GM19397 (cell line): ENCODE results near the gene CYP4F22.
"Not testable (repeated sequence)": the region's sequence is repeated elsewhere in the genome, so short reads cannot be mapped to it uniquely, and the experiment has no call there.

Experiments
- ATAC-seq: cut with Tn5 transposase; IDR thresholded peaks from one replicate; pipeline ENCODE4 v1.9.1; 2021; ENCODE audit warnings: mild to moderate bottlenecking, moderate library complexity; ENCODE audit not compliant: unreplicated experiment

CYP4F22 gene

DNA sequence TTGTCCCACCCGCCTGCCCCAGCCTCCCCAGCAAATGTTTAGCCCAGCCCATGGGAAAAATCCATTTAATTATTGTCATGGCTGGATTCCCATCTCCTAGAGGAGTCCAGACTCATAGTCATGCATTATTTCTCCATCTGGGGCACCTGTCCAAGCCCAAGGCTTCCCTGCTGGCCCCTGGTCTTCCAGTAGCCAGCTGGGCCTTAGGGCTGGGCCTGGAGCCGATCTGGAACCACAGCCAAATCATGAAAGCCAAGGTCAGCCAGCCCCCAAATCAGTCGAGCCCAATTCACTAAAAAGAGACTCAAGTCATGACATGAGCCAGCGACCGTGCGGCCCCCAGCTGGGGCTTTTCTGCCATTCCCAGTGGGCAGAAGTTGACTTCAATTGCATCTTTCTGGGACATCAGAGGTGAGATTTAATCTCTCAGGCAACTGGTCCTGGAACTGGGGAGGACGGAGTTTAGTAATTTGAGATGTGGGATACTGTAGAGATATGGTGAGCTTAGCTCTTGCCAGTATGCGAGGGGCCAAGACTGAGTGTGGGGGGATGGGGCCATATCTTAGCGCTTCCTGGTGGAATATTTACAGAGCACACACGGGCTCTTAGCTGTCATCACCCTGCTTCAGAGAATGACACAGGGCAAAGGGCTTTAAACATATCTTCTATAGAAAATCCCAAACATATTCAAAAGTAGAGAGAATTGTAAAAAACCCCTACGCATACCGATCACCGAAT, 19.7 kb upstream of the CYP4F22 start:
- no peak for ATAC-seq

DNA sequence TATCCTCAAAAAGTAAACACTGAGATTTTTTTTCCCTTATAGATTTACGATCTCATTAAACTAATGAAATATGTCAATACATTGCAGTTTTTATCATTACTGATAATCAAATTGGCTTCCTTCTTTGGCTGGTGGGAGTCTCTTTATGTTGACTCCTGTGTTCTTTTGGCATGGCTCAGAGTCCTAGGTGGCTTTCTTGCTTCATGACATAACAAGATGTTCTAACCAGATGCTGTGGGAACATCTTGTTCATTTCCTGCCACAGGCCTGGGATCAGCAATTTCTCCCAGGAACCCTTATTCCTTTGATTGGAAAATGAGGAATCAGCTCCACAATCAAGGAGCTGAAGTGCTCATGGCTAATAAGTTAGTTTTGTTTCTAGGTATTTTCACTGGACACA, 13.2 kb upstream of the CYP4F22 start:
- ATAC-seq = no peak

DNA sequence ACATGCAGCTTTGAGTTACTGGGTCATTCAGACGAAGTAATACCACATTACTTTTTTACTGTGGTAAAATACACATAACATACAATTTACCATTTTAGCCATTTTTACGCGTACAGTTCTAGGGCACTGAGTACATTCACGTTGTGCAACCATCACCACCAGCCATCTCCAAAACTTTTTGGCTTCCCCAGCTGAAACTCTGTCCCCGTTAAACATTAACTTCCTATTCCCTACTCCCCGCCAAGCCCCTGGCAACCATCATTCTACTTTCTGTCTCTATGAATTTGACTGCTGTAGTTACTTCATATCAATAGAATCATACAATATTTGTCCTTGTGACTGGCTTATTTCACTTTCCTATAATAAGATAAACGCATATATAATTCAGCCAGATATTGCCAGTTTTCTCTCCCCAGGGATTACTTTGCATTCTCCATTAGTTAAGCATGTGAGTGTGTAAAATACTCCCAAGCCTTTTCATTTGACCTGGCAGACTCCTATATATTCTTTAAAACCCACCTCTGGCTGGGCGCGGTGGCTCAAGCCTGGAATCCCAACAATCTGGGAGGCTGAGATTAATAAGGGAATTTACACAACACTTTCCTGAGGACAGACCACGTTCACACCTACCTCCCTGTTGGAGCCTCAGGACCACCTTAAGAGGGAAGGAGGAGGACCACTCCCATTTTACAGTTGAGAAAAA, 10.0 kb upstream of the CYP4F22 start:
- no peak for ATAC-seq

DNA sequence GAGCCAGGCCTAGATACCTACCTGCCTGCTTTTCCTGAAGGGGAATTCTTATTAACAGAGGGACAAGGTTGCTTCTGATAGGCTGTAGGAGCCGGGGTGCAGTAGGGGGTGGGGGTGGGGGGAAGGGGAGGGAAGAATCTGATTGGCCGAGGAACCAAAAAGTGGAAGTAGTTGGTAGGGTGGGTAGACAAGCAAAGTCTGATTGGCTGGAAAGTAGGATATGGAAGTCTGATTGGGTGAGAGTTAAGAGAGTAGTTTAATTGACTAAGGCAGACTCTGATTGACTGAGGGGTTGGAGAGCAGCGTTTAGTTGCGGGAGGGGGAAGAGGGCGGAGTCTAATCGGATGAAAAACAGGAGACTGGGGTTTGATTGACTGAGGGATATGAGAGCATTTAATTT, 9.4 kb upstream of the CYP4F22 start:
- ATAC-seq = no peak

DNA sequence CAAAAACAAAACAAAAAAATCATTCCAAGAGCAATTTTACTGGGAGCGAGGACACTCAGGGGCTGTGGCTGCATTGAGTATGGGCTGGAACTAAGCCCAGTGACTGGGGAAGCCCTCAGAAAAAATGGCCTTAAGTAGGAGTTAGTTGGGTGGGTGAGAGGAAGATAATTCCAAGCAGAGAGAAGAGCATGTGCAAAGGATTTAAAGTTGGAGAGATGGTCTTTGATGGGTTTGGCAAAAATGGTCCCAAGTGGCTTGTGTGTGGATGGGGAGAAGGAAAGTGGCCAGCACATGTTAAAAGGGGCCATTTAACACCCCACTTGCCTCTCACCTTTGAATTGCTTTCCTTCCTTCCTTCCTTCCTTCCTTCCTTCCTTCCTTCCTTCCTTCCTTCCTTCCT, 6.7 kb upstream of the CYP4F22 start:
- no peak for ATAC-seq

GRCh38 chr19:15502264-15502663, 6.1 kb upstream of the CYP4F22 start:
- no peak for ATAC-seq

- no peak for ATAC-seq
These were observed 2.2 kb upstream of the CYP4F22 start for GRCh38 chr19:15506074-15506571.

DNA sequence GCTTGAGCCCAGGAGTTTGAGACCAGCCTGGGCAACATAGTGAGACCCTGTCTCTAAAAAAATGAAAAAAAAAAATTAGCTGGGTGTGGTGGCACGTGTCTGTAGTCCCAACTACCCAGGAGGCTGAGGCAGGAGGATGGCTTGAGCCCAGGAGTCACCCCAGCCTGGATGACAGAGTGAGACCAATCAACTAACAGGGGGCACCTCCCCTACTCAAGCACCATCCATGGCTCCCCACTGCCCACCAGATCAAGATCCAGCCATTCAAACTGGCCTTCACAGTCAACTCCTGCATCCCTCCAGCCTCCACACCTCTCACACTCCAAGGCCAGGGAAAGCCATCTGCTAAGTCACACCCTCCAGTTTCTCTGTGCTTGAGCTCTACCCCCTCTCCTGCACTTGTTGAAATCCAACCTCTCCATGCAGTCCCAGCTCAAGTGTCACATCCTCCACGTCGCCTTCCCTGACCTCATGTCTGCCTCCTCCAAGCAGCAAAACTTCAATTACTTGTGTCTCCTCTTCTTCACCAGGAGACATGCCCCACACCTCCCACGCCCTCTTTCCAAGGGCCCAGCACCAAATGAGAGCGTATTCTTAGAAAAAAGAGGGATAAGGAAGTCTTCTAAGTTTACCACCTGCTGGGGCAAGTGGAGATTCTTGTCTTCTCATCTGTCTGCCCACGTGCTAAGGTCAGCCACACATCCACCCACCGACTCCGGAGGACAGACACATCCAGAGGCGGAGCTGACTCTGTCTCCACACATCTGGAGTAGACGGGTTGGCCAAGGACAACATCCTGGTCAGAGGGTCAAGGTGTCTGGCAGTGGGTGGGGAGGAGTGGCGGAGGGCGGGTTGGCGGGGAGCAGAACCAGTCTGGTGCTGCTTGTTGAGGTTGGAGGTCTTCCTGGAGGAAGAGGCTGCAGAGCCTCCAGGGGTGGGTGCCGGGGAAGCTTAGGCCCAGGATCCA, 974 bp upstream of the CYP4F22 start:
- ATAC-seq = no peak

DNA sequence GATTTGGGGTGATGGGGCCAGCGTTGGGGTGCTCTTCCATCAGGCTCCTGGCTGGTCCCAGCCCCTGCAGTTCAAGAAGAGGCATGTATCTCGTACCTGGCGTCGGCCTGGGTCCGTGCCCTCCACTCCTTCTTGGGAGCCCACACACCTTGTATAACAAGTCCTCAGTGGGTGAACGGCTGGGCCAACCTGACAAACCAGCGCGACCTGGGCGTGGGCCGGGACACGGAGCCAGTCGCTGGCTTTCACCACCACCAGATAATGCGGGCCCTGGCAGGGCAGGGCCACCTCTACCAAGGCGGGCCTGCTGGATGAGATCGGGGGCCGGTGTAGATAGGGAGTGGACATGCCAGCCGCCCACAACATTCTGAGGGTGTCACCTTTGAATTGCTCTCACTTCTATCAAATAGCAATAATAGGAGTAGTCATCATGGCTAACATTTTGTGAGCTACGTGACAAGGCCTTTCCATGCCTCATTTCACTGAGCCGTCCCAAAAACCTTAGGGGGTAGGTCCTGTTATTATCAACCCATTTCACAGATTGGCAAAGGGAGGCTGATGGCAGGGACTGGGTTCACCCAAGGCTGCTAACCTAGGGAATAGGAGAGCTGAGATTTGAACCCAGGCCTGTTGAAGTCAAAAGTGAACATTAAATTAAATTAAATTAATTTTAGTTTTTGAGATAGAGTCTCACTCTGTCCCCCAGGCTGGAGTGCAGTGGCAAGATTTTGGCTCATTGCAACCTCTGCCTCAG, 3.5 kb downstream of the CYP4F22 start:
- no peak for ATAC-seq

DNA sequence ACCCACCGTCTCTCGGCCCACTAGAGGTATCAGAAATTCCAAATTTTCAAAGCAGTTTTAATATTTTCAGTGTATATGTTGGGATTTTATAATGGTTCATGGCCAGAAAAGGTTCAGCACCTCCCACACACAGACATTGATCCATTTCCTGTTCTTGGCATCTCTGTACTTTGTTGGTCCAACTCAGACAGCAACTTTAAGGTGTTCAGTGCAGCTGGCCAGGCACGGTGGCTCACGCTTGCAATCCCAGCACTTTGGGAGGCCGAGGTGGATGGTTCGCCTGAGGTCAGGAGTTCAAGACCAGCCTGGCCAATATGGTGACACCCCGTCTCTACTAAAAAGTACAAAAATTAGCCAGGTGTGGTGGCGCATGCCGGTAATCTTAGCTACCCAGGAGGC, 6.9 kb downstream of the CYP4F22 start:
- not testable (repeated sequence) for ATAC-seq

DNA sequence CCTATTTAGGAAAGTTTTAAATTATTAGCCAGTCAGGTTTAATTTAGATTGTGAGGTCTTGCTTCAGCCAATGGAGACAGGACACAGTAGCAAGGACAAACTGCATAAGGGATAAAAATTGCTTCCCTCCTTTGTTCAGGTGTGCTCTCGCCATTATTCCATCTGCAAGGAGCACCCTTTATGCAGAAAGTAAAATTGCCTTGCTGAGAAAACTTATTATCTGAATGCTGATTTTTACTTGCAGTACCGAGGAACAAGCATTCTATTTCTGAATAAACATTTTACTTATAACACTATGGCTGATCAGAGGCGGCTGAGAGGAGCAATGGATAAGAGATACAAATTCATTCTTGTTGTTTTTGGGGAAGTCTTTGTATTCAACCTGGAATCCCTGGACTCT, 8.0 kb downstream of the CYP4F22 start:
- no peak for ATAC-seq

DNA sequence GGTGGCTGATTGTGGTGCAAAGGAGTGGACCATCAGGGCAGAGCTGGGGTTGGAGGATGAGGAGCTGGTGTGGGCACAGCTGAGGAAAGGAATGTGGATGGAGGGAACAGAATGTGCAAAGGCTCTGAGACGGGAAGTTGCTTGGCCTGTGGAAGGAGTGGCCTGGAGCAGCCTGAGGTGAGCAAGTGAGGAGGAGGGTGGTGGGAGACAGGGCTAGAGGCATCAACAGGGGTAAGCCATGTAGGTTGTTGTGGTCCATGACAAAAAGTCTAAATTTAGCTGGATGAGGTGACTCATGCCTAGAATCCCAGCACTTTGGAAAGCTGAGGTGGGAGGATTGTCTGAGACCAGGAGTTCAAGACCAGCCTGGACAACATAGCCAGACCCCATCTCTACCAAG, 9.5 kb downstream of the CYP4F22 start:
- no peak for ATAC-seq

DNA sequence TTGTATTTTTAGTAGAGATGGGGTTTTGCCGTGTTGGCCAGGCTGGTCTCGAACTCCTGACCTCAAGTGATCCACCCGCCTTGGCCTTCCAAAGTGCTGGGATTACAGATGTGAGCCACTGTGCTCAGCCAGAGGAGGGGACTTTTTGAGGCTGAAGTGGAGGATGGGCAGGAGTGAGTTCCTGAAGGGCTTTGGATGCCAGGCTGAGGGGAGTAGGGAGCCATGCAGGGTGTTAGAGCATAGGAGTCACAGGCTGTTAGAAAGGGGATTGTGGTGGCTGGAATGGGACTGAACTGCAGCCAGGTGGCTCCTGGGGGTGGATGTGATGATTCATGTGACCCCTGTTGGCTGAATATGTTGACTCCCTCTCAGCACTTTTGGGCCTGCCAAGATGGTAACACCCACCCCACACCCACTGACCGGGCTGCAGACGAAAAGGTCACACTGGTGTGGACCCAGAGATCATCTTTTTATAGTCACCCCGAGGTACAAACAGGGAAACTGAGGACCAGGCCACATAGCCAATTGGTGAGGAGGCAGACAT, 11.2 kb downstream of the CYP4F22 start:
- no peak for ATAC-seq

GRCh38 chr19:15524781-15525180, 16.5 kb downstream of the CYP4F22 start:
- no peak for ATAC-seq

DNA sequence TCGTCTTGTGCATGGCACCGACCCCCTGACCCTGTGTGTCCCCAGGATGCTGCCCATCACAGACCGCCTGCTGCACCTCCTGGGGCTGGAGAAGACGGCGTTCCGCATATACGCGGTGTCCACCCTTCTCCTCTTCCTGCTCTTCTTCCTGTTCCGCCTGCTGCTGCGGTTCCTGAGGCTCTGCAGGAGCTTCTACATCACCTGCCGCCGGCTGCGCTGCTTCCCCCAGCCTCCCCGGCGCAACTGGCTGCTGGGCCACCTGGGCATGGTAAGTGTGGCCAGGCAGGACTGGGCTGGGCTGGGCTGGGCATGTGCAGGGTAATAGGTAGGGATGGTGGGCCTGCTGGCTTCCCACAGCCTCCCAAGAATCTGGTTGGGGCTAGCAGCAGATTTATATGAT, 17.0 kb downstream of the CYP4F22 start:
- no peak for ATAC-seq

DNA sequence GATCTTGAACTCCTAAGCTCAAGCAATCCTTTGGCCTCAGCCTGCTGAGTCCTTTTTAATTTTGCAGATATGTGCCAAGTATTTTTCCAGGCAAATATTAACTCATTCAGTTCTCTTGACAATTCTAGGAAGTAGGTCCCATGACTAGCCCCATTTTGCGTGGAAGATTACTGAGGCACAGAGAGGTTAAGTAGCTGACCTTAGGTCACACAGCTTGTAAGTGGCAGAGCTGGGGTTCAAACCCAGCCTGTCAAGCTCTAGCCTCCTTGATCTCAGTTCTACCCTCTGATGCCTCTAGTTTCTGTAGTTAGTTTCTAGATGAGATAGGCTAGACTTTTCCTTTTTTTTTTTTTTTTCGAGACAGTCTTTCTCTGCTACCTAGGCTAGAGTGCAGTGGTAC, 18.1 kb downstream of the CYP4F22 start:
- ATAC-seq = no peak

DNA sequence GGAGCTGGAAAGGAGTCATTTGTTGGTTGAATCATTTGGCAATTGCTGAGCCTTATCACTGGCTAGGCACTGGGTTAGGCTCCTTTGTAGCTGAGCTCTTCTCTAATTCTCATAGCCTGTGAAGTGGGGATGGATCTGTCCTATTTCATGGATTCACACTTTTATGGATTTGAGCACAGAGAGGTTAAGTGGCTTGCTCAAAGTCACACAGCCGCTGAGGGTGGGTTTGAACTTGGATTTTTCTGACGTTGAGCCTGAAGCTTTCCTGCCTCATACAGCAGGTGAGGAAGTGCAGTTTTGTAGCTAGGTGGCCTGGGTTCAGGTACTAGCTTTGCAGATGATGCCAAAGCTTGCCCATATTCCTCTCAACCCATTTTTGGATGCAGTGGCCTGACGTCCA, 19.4 kb downstream of the CYP4F22 start:
- no peak for ATAC-seq

DNA sequence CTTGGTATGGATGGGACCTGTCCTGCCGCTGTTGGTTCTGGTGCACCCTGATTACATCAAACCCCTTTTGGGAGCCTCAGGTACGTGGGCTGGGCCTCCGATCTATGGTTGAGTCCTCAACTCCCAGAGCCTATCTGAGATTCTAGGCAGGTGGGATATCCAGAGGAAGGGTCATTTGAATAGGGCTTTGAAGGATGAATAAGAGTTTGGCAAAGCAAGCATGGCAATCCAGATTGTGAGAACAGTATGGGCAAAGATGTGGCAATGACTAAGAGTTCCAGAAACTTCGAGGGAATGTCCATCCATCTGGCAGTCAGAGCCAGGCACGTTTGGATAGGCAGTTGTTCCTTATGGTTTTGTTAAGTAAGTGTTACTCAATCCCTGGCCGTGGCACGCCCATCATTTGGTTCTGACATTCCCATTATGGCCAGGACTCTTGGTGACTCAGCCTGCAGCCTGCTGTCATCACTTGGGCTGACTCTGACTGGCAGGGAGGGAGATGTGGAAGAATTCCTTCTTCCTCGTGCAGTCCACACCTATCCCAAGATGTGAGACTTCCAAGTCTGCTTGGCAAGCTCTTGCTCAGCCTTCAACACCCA, 21.5 kb downstream of the CYP4F22 start:
- ATAC-seq = no peak

GRCh38 chr19:15532779-15533521, 24.6 kb downstream of the CYP4F22 start:
- ATAC-seq = no peak
